GM18511 (cell line): ENCODE results near the gene SPAG9.
A peak's percentile ranks its signal among the peaks of the same experiment; 100 is the strongest.
"Not testable (repeated sequence)": the region's sequence is repeated elsewhere in the genome, so short reads cannot be mapped to it uniquely, and the experiment has no call there.

Experiments
- ATAC-seq: cut with Tn5 transposase; IDR thresholded peaks from one replicate; pipeline ENCODE4 v1.9.1; 2021; ENCODE audit warnings: mild to moderate bottlenecking, moderate library complexity; ENCODE audit not compliant: unreplicated experiment

SPAG9 gene

DNA sequence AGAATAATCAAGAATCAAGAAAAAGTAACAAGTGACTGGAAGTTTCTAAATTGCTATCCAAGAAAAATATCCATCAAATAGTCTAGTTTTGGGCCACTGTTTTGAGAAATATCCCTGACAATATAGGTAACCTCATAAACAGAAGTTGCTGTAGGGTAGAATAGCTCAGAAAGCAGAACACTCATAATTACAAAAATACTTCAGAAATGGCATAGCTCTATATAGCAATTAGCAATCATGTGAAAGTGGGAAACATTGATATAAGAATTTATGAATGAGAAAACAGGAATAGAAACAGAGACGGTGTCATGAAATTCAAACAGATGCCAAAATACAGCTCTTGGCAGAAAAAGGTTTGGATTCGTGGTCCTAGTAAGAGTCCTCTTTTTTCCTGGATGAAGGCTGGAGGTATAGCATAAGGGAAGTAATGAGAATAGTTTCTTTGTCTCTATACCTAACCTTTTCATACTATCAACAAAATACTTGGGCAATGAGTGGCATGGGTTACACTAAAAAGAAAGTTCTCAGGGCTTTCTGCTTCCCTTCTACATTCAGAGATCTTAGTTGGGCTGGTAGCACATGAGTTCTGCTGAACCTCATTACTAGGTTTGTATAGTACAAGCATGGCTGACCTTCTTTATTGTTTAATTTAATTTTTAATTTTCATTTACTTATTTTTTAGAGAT, 33.5 kb downstream of the SPAG9 start:
- no peak for ATAC-seq

DNA sequence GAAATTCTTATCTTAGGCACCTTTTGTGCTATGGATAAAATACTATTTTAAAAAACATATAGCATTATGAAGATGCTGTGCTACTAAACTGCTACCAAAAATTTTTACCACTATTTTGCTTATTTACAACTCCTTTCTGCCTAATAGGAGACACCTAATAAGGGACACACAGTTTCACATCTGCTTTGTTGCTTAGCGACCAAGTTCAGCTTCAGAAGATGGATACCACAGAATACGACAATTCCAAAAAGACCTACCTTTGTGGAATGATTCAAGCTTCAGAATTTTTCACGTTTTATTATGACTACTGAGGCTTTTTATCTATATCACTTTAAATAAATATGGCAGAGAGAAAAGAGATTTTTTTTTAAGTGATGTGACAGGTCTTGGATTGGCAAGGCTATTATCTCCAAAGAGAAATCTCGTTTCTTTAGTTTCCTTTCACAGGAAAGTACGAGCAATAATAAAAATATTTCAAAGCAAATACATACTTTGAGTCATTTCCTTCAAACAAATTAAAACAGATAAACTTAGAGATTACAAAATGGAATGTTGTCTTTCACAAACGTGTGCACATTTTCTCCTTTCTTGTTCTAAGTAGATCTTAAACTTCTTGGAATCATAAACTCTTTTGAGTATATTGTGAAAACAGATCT, 35.4 kb downstream of the SPAG9 start:
- ATAC-seq = no peak

DNA sequence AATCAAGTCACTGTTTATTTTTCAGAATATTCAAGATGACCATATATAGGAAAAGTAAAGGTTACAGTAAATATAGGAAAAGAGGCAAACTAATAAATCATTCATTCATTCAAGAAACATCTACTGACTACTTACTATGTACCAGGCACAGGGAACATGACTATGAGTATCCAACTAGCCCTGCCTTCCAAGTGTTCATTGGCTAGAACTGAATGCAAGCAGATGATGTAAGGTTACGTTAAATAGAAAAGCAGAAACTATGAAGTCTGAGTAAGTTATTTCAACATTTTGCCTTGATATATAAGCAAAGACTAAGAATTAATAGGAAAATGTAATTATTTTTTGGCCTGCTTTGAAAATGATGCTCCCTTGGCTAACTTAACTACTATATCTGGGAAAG, 36.7 kb downstream of the SPAG9 start:
- no peak for ATAC-seq

DNA sequence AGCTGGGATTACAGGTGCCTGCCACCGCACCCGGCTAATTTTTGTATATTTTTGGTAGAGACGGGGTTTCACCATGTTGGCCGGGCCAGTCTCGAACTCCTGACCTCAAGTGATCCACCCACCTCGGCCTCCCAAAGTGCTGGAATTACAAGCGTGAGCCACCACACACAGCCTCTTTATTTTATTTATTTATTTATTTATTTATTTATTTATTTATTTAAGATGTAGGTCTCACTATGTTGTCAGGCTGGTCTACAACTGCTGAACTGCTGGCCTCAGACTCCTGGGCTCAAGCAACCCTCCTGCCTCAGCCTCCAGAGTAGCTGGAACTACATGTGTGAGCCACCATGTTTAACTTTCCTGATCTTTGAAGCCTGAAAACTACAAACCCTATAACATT, 37.3 kb downstream of the SPAG9 start:
- not testable (repeated sequence) for ATAC-seq

DNA sequence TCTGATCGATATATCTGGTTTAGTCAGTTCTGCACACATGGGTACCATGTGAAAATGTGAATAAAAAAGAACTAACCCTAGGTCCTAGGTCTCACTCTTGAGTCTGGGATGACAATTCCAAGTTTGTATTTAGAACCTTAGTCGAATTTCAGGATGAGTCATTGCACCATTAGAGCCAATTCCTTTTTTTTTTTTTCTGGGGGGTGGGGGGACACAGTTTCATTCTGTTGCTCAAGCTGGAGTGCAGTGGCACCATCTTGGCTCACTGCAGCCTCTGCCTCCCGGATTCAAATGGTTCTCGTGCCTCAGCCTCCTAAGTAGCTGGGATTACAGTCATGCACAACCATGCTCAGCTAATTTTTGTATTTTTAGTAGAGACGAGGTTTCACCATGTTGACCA, 41.6 kb downstream of the SPAG9 start:
- no peak for ATAC-seq

DNA sequence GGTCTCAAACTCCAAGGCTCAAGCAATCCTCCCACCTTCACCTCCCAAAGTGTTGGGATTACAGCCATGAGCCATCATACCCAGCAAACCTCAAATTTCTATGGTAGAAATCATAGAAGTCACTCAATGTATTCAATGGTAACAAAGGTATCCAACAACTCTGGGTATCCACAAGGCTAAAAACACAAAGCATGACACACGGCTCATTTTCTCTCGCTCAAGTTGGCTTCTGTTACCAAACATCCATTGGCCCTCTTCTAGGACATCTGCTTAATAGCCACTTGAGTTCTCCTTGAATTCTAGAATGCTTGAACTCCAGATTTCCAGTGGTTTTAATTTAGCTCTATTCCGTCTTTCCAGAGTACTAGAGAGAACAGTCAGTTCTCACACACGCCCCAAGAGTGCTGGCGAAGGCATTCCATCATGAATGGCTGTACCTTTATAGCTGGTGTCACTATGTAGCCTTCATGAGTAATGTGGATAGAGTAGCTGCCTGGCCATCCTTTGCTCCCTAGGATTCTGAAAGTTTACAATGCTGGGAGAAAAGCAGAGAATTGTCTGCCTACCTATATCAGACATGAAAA, 42.6 kb downstream of the SPAG9 start:
- no peak for ATAC-seq

DNA sequence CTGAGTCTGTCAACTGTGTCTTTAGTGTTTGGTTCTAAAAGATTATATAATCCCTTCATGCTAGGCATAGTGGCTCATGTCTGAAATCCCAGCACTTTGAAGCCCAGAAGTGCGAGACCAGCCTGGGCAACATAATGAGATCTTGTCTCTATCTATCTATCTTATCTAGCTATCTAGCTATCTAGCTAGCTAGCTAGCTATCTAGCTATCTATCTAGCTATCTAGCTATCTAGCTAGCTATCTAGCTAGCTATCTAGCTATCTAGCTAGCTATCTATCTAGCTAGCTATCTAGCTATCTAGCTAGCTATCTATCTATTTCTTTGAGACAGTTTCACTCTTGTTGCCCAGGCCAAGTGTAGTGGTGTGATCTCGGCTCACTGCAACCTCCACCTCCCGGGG, 43.8 kb downstream of the SPAG9 start:
- no peak for ATAC-seq

DNA sequence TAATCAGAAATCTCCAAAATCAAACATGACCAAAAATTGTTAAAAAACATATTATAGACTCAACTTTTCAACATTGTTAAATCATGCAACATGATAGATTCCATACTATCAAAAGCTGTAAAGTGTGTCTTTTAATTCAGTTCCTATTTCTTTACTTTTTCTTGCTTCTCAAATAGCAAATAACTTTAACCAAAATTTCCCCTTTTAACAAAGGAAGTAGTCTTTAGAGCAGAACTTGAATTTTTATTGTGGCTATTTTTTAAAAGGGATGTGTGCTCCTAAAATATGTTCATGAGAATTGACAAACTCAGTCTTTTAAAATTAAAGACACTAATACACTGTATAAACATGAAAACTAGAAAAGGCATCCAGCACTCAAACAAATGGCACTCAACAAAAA, 49.1 kb downstream of the SPAG9 start:
- no peak for ATAC-seq

DNA sequence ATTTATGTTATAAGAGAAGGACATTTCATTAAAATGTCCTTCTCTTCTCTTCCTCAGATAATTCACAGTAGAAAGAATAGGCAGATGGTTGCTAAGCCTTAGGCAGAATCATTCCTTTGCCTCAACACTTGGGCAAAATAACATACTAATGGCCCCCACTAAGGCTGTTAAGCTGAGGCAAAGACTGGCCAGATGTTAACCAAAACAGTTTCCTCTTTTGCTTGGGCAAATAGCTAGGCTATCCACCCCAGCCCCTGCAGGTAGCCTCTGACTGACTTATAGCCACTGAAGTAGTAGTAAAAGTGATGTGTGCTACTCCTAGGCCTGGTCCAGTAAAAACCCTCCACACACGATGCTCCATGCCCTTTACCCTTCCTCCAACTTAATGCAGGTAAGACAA, 55.2 kb downstream of the SPAG9 start:
- ATAC-seq = no peak

DNA sequence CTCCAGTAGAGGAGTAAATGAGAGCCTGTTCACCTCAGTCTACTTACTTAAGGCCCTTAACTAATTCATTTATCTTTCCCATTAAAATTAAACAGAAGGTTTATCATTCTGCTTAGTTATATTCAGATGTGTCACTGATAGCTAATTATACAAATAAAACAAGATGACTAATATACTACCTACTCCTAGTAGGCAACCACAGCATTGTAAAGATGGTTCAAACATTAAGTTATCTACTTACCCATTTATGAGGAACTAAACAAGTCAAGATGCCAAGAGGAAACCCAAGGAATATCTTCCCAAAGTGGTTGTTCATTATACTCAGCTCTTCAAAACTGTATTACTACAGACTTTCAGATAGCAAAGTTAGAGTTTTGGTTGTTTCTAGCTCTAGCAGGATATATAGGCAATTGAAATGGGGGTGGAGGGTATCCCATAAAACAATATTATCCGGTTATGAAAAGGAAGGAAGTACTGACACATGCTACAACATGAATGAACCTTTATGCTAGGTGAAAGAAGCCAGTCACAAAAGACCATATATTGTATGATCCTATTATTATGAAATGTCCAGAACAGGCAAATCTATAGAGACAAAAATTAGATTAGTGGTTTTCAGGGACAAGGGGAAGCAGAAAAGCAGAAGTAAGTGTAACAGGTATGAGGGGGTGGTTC, 56.5 kb downstream of the SPAG9 start:
- ATAC-seq = no peak

DNA sequence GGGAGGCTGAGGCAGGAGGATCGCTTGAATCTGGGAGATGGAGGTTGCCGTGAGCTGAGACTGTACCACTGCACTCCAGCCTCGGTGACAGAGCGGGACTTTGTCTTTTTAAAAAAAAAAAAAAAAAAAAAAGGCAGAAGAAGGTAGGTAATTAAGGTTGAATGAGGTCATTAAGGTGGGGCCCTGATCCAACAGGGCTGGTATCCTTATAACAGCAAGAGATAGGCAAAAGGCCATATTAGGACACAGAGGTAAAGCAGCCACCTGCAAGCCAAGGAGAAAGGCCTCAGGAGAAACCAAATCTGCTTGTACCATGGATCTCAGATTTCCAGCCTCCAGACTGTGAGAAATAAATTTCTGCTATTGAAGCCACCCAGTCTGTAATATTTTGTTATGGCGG, 60.3 kb downstream of the SPAG9 start:
- ATAC-seq = no peak

DNA sequence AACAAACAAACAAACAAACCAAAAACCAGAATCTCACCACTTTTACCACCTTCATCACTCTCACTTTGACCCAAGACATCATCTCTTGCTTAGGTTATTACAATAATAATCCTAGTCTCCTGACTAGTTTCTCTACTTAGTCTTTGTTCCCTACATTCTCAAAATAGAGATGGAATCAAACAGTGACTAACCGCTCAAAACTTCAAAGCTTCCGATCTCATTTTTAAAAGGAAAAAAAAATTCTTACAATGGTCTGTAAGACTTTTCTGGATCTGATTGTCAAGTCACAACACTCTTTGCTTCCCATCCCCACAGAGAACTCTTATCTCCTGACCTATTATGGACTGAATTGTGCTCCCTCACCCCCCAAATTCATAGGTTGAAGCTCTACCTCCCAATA, 60.9 kb downstream of the SPAG9 start:
- no peak for ATAC-seq

DNA sequence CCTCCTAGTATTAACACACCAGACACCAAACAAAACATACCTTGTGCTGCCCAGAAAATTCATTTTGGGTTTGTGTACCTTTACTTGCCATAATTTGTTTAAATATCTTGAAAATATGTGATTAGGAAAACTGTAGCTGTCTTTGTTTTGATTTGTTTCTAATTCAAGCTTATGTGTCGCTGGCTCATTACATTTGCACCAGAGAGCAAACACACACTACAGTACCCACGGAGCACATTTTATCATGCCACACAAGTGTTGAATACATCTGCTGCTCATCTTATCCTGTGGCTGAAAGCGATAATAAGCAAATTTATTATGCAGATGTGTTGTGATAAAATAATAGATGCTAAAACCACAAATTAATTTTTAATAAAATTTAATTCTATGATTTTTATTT, 63.1 kb downstream of the SPAG9 start:
- no peak for ATAC-seq

DNA sequence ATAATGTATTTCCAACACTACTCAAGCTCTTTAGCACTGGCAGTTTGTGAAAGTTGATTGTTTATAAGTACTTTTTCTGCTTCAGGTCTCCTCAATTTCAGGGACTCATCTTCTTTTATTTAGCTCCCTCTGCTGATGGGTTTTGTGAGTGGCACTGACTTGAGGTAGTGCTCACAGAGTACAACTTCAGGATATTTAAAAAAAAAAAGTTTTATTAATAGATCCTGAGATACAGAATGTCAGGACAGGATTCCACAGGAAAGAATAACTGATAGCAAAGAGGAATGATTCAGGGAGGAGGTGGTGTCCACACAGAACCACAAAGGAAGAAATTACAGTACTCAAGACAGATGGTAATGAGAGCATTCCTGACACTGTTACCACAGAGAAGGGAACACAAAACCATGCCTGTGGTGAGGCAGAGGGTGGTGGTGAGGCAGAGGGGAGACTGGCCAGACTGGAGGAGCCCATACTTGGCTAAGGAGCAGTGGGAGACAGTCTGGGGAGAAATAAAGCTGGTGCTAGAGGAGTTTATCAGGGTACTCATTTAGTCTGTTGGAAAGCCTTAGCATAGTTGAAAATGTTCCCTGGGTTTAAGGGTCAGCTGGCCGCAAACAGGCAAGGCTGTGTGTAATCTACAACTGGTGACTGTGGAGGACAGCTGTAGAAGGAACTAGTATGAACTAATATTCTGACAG, 63.7 kb downstream of the SPAG9 start:
- no peak for ATAC-seq

DNA sequence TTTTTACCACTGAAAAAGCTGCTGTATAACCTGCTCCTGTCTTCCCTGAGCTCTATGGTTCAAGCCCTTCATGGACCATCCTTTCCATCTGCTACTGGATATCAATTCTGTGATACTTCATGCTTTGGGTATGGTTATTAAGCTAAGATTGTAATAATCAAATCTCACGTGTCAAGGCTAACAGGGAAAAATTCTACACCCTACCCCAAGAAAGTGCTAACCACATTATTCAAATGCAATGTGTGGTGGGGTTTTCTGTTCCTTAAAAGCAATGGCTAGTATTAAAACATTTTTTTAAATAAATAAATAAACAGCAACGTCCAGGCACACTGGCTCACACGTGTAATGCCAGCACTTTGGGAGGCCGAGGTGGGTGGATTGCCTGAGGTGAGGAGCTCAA, 65.9 kb downstream of the SPAG9 start:
- no peak for ATAC-seq

DNA sequence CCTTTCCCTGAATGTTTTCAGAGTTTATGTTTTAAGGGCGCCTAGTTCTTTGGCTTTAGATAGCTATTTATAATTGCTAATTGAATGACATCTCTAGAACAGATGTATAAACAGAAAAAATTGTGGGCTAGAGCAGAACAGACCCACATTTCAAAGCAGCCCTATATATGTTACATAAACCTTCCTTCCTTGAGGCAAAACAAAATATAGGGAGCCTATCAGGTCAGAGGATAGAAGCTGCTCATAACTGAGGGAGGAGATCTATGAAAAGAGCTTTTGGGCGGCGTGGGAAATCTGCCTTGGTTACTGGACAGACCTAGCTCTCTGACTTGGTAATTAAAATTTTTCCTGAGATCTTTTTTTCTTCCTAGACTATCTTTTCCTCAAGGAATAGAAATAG, 68.4 kb downstream of the SPAG9 start:
- ATAC-seq = no peak

DNA sequence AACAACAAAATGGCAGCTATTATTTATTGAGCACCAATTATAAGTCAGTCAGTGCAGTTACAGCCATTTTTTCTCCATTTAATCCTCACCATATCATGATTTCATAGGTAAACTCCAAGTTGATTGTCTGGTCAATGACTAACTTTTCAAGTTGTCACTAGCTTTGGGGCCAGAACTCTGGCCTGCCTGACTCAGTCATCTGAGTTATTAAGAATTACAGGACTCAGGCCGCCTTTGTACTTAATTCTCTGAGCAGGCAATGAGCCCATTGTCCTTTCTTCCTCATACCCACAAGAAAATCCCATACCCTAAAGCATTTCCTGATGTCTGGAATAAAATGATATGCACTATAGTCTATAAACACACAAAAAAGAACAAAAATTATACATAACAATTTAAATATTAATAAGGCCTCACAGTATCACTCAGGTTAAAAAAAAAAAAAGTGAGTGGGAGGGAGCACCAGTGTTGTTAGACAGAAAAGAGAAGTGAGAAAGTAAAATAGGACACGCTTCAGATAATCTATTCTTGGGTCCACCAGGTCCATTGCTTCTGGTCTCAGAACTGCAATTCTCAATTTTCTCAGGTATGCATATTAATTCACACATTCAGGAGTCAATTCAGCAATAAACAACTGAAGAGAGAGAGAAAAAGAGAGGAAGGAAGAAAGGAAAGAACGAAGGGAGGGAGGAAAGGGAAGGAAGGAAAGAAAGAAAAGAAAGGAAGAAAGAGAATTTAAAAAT, 70.2 kb downstream of the SPAG9 start:
- peak; percentile 92 for ATAC-seq

DNA sequence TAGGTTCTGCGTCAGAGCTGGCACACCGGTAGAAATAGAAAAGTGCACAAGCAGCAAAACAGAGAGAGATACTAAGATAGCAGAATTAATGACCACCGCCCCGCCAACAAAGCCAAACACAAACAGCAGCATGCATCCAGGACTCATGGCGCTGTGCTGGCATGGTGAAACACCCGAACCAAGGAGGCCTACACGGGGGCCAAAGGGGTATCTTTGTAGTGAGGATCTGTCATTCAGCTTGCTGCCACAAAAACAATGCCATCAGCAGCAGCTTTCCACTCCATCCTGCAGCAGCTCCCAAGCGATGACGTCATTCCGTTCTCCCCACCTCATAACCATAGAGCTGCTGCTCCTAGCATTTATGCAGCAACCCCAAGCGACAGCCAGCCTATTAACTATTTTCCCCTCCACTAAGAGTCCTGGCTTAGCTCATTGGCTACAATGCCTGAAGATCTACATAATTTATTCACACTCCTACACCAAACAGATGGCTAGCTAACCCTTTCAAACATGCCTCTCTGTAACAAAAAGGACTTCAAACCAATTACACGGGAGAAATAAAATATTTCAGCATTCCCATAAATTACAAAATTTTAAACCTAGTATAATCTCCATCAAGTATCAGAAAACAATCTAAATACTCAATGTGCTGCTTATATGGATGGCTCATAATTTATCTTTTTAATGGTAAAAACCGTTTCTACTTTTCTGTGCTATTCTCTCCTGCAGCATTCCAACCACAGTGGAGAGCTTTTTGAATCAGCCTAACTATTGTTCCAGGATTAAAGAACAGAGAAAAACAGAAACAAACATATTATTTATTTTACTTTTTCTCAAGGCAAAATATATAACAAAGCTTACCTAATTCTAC, 73.9 kb downstream of the SPAG9 start:
- no peak for ATAC-seq

DNA sequence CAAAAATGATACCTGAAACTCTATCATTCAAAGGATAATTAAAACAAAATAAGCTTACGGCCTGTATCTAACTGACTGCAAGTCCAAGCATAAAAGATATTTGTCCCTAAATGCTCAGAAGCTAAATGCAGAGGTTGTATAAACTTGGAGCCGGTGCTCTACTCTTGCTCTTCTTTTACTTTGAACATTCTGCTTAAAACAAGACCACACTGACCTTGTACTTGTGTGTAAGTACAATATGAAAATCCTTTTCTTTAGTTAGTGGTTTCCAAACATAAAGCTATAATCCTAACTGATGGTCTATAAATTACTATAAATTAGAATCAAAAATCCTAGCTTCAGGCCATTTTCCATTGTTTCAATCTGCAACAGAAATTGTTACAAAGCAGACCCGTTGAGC, 74.6 kb downstream of the SPAG9 start:
- ATAC-seq = no peak

DNA sequence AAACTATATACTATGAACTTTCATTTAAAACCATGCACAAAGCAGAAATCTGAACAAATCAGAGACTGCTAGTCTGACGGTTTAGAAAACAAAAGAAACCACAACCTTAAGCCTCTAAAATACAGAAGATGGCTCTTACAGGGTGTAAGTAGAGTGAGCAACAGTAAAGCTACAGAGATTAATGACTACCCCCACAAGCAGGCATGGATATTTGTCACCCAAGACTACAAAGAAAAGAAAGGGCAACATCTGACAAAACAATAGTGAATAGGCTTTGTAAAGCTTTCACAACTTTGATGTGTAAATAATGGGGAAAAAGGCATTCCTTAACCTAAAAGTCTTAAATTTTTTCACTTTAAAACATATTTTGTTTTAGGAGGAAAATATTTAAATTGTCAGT, 75.0 kb downstream of the SPAG9 start:
- ATAC-seq = no peak
